C4-2B (cell line): Measurements from ENCODE around the gene PRKAG1.

Experiments
- ZFX ChIP-seq: fragments of 450-650 bp; IDR thresholded peaks from 2 replicates; pipeline ENCODE4 v1.6.1; 2017
- TF ChIP-seq, protein P1 (sequence below): fragments of 450-650 bp; conservative IDR thresholded peaks from 2 replicates; pipeline ENCODE4 v1.5.1; 2017; ENCODE audit warnings: mild to moderate bottlenecking

DNA sequence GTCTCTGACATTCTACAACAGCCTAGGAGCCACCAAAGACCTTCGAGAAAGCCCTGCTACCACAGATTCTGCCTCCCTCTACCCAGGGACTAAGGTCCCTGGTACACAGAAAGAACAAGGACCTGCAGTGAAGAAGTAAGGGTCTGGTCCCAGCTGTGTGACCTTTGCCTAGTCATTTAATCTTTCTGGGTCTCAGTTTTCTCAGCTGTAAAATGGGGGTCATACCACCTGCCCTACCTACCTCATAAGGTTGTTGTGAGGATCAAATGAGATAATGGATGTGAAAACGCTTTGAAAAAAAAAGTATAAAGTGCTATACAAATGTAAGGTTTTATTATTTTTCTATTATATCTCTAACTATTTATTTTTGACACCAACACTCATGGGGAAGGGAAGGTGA, 5.2 kb upstream of the PRKAG1 start:
- TF ChIP-seq, protein P1, sequence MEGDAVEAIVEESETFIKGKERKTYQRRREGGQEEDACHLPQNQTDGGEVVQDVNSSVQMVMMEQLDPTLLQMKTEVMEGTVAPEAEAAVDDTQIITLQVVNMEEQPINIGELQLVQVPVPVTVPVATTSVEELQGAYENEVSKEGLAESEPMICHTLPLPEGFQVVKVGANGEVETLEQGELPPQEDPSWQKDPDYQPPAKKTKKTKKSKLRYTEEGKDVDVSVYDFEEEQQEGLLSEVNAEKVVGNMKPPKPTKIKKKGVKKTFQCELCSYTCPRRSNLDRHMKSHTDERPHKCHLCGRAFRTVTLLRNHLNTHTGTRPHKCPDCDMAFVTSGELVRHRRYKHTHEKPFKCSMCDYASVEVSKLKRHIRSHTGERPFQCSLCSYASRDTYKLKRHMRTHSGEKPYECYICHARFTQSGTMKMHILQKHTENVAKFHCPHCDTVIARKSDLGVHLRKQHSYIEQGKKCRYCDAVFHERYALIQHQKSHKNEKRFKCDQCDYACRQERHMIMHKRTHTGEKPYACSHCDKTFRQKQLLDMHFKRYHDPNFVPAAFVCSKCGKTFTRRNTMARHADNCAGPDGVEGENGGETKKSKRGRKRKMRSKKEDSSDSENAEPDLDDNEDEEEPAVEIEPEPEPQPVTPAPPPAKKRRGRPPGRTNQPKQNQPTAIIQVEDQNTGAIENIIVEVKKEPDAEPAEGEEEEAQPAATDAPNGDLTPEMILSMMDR = no peak
- no peak for TF ChIP-seq ZFX
